Stimulated activated CD8-positive, alpha-beta memory T cell treated with anti-CD3 and anti-CD28 coated beads, Interleukin-7, amount 100 ng/mL, for 24 hours (primary cell): Measurements from ENCODE around the gene TRIM24.
"Not testable (repeated sequence)": the region's sequence is repeated elsewhere in the genome, so short reads cannot be mapped to it uniquely, and the experiment has no call there.

Experiments used
- DNase-seq: peaks from one replicate; pipeline ENCODE4 v3.0.0-alpha.2; 2020; ENCODE audit warnings: low read depth

TRIM24 gene

DNA sequence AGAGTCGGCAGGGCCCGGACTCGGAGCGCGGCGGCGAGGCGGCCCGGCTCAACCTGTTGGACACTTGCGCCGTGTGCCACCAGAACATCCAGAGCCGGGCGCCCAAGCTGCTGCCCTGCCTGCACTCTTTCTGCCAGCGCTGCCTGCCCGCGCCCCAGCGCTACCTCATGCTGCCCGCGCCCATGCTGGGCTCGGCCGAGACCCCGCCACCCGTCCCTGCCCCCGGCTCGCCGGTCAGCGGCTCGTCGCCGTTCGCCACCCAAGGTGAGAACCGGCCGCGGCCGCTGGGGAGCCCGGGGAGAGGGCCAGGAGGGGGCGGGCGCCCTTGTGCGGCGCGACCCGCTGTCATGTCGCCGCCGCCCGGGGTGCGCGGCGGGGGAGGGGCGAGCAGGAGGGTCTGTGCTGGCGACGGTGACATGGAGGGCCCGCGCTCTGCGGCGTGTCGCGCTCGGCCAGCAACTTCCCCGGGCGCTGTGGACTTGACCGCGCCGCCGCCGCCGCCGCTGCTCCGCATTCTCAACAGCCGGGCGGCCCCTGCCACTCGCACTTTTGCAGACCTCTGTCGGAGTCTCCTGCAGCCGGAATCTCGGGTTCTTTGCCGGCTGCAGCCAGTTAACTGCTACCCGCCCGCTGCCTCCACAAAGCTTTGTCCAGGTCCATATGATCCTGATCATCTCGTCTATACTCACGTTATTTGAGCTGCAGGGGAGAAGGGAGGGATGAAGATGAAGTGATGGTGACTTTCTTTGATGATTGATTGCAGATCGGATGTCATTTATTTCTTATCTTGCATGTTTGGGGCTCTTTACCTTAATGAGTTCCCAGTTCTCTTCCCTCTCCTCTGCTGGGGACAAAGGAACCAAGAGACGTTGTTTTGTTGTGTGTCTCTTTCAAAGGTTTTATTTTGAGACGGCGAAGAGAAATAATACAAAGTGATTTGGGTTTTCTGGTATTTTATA, 869 bp downstream of the TRIM24 start:
- DNase-seq: peak; percentile 21

DNA sequence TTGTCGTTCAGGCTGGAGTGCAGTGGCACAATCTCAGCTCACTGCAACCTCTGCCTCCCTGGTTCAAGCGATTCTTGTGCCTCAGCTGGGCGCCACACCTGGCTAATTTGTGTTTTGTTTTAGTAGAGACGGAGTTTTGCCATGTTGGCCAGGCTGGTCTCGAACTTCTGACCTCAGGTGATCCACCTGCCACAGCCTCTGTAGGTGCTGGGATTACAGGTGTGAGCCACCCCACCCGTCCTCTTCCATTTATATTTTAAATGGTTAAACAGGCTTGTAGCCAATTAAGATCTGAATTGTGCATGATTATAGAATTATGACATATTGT, 3.2 kb downstream of the TRIM24 start:
- not testable (repeated sequence) for DNase-seq

DNA sequence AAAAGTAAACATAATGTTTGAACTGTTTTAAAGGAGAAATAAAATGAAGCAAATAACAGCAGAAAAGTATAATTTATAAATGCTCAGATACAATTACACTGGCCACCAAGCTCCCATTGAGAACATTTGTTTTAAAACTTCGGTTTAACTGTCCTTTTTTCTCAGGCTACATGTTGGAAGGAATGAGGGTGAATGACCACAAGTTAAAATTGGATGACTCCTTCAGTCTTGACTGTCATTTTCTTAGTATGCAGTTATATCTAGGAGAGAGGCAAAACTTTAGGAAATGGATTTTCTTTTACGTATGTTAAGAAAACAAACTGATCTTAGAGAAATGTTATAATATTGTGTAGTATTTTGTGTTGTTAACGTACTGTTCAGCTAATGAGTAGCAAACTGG, 5.0 kb downstream of the TRIM24 start:
- no peak for DNase-seq

DNA sequence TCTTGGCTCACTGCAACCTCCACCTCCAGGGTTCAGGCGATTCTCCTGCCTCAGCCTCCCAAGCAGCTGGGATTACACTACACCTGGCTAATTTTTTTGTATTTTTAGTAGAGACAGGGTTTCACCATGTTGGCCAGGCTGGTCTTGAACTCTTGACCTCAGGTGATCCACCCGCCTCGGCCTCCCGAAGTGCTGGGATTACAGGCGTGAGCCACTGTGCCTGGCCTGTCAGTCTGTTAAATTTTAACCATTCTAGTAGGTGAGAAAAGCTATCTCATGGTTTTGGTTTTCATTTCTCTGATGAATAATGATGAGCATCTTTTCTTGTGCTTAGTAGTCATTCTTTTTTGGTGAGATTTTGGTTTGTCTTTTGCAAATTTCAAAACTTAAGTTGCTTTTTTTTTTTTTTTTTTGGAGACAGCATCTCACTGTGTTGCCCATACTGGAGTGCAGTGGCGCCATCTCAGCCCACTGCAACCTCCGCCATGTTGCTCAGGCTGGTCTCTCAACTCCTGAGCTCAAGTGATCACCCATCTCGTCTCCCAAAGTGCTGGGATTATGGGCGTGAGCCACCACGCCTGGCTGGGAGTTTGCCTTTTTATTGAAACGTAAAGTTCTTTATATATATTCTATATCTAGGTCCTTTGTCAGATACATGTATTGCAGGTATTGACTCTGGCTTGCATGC, 6.2 kb downstream of the TRIM24 start:
- not testable (repeated sequence) for DNase-seq

DNA sequence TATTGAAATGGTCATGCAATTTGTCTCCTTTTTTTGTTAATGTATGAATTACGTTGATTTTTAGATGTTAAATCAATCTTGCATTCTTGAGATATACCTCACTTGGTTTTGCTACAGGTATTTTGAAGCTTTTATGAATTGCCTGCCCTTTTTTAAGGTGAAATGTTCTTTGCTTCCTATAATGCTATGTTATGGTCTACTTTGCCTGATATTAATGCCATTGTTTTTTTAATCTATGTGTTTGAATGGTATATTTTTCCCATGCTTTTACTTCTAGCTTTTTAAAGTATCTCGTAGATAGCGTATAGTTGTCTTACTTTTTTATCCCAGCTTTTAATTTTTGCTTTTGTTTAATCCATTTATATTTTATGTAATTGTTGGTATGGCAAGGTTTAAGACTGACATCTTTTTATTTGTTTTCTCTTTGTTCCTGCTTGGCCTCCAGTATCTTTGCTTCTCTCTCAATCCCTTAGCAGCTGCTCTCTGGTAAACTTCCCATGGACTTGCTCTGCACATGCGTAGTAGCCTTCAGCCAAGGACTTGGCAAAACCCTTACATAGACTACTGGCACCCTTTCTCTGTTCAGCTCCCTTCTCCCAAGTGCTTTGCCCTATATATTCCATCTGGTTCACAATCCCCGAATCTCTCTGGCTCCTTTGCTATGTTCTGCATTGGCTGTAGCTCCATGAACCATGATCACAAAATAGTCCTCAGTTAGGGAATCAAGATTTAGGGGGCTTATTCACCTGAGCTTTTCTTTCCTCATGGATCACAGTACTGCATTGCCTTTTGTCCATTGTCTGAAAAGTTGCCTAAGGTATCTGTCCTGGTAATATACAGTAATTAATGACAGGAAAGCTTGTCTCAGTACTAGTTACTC, 8.4 kb downstream of the TRIM24 start:
- DNase-seq: no peak

DNA sequence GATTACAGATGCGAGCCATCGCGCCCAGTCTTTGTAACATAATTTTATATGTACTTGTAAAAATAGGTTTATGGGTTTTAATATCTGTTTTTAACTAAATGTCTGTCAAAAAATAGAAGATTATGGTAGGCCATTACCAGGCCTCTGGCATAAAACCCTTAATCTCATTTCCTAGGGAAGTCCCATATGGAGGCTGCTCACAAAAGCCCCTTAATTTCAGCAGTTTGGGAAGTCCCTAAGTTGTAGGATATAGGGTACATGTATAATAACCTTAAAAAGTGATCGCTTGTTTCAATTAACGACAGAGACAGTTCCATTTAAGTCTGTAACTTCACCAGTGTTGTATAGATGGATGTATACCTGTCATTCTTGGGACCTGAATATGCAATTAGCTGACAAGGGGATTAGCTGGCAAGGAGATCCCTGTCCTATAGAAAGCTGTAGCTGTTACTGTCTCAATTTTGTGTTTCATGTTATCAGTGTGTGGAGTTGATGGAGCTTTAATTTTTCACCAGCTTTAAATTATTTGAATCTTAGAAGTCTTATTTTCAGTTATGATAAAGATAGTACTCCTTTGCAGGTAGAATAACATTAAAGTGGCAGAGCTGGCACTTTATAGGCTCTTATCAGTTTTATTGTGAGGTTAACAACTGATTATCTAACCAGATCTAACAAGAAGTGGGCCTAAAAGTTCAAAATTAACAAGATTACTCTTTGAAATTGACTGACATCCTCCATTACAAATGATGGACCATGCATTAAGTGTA, 10.5 kb downstream of the TRIM24 start:
- no peak for DNase-seq

DNA sequence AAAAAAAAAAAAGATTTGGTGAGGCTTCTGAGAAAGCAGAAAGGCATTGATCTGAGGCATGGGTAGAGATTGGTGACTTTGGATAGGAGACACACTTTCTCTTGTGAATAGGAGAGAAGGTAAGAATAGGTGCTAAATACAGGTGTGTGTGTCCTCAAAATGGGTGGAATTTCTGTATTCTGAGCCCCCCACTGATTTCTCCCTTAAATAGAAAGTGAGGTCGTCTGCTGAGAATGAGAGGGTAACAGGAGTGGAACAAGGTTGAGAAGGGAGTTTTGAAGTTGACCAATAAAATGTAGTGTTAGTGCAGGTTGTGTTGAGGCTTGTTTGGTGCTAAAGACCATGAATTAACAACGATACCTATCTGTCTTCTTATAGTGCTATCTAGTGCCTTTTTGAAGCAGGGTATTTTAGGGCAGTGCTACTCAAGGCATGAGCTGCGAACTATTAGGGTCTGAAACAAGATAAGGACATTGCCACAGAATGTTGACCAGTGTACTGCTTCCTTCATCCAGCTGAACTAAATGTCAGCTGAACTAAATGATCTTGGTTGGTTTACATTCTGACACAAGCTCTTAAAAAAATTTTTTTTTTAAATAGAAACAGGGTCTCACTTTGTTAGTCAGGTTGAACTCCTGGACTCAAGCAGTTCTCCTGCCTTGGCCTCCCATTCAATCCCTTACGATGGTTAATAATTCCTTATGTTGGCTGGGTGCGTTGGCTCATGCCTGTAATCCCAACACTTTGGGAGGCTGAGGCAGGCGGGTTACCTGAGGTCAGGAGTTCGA, 12.4 kb downstream of the TRIM24 start:
- no peak for DNase-seq

DNA sequence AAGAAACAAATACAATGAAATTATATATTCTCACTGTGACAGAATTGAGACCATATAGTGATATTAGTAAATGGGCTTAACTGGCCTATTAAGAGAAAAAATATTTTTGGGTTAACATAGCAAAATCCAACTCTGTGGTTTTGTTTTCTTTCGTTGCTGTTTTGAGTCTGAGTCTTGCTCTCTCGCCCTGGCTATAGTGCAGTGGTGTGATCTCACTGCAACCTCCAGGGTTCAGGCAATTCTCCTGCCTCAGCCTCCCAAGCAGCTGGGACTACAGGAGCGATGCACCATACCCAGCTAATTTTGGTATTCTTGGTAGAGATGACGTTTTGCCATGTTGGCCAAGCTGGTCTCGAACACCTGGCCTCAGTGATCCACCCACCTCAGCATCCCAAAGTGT, 15.3 kb downstream of the TRIM24 start:
- no peak for DNase-seq

DNA sequence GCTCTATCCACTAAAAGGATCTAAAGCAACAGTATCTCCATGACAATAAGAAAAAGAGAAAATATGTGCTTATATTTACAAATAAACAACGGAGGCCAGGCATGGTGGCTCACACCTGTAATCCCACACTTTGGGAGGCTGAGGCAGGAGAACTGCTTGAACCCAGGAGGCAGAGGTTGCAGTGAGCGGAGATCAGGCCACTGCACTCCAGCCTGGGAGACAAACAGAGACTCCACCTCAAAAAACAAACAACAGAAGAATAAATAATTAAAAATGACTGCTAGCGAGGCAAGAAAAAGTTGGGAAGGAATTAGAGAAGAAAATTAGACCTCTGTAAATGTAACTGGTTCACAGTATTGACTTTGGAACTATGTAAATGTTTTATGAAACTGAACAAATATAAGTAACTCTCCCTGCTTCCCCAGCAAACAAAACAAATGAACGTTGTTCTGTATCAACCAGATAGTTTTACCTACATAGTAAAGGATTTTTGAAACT, 17.1 kb downstream of the TRIM24 start:
- no peak for DNase-seq

DNA sequence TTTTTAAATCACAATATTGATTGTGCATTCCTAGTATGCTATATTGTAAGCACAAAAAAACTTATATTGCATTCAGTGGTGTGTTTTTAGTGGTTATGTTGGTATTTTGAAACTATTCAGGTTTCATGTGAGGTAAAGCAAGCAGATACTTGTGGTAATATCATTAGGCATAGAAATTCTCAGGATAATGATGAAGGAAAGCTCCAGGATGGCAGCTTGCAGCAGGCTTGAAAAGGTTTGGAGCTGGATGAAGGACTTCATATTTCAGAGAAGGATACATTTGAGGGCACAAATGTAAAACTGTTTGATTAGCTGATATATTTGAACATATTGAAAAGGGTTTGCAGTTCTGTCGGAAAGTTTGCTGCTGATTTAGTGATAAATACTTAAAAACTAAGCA, 17.5 kb downstream of the TRIM24 start:
- DNase-seq: no peak

DNA sequence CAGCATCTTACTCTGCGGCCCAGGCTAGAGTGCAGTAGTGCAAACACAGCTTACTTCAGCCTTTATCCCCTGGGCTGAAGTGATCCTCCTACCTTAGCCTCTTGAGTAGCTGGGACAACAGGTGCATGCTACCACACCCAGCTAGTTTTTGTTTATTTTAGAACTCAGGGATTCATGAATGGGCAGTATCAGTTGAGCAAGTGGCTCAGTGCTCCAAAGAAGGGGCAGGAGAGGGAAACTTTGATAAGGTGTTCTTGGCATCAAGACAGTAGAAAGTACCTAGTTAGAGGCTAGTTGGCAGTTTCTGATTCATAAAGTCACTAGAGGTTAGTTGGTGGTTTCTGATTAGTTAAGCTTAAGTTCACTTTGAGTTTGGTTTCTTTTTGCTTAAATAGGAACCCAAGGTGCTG, 18.4 kb downstream of the TRIM24 start:
- no peak for DNase-seq

DNA sequence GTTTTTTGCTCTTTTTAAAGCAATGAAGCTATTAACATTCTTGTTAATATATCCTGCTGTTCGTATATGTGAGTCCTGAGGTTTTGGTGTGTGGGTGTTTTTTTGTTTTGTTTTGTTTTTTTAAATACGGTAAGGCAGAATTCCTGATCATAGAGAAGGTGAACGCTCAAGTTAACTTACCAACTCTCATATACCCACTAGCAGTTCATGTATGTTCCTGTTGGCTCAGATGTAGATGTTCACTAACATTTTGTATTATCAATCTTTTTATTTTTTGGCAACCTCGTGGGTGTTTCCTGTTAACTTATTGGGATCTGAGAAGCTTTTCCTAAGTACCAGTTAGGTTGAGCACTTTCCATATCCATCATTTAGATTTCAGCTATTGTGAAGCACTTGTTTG, 20.5 kb downstream of the TRIM24 start:
- no peak for DNase-seq

DNA sequence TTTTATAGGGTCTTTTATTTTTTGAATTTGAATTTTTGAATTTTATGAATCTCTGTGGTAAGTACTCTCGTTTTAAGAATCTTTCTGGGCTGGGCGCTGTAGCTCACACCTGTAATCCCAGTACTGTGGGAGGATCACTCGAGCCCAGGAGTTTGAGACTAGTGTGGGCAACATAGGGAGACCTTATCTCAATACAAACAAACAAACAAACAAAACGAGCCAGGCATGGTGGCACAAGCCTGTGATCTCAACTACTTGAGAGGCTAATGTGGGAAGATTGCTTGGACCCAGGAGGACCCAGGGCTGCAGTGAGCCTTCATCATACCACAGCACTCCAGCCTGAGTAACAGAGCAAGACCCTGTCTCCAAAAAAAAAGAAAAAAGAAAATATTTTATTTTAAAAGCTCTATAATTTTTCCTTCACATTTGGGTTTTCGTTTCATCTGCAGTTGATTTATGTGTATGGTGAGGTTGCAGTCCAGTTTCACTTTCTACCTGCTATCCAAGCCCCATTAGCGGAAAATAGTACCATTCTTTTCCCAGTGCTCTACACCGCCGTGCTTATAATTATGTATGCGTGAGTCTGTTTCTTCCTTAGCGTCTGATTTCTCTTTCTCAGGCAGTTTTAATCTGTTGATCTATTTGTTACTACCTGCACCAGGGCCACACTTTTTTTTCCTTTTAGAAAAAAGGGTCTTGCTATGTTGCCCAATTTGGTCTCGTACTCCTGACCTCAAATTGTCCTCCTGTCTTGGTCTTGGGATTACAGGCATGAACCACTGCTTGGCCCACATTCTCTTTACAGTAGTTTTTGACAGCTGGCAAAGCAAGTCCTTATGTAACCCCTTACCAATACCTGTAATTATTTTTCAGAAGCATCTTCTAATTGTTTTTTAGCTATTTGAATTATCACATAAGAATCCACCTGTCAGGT, 21.7 kb downstream of the TRIM24 start:
- DNase-seq: no peak

DNA sequence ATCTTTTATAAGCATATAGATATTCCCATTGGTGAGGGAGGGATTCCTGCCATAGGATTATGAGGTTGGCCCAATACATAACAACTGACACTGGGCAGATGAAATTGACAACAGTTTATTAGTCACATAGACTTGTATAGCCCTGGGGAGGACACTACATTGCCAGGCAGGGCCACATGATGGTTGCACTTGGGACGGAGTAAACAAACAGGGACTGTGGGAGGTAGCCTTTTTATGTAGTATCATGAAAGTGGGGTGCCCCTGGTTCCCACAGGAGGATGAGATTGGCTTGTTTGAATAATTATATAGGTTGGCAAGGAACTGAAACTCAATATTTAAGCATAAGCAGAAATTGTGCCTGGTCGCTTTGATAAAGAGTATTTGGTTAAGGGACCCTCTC, 23.5 kb downstream of the TRIM24 start:
- no peak for DNase-seq

DNA sequence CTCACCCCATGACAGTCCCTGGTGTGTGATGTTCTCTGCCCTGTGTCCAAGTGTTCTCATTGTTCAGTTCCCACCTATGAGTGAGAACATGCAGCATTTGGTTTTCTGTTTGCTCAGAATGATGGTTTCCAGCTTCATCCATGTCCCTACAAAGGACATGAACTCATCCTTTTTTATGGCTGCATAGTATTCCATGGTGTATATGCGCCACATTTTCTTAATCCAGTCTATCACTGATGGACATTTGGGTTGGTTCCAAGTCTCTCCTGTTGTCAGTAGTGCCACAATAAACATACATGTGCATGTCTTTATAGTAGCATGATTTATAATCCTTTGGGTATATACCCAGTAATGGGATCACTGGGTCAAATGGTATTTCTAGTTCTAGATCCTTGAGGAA, 25.4 kb downstream of the TRIM24 start:
- not testable (repeated sequence) for DNase-seq

DNA sequence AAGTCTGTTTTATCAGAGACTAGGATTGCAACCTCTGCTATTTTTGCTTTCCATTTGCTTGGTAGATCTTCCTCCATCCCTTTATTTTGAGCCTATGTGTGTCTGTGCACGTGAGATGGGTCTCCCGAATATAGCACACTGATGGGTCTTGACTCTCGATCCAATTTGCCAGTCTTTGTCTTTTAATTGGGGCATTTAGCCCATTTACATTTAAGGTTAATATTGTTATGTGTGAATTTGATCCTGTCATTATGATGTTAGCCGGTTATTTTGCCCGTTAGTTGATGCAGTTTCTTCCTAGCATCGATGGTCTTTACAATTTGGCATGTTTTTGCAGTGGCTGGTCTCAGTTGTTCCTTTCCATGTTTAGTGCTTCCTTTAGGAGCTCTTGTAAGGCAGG, 29.1 kb downstream of the TRIM24 start:
- DNase-seq: not testable (repeated sequence)

DNA sequence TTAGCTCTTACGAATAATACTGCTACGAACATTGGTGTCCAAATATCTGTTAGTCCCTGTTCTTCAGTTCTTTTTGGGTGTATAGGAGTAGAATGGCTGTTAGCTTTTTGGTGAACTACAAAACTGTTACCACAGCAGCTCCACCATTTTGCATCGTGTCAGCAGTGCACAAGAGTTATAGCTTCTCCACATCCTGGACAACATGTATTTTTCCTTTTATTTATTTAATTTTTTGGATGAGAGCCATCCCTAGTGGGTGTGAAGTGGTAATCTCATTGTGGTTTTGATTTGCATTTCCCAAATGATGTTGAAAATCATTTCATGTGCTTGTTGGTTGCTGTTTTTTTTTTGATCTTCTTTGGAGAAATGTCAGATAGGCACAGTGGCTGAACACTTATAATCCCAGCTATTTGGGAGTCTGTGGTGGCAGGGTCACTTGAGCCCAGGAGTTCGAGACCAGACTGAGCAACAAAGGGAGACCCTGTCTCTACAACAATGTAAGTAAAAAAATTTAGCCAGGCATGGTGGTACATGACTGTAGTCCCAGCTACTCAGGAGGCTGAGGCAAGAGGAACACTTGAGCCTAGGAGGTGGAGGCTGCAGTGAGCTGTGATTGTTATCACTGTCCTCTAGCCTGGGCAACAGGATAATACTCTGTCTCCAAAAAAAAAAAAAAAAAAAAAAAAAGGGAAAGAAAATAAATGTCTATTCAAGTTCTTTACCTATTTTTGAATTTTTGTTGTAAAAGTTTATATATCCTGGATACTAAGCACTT, 31.7 kb downstream of the TRIM24 start:
- no peak for DNase-seq

DNA sequence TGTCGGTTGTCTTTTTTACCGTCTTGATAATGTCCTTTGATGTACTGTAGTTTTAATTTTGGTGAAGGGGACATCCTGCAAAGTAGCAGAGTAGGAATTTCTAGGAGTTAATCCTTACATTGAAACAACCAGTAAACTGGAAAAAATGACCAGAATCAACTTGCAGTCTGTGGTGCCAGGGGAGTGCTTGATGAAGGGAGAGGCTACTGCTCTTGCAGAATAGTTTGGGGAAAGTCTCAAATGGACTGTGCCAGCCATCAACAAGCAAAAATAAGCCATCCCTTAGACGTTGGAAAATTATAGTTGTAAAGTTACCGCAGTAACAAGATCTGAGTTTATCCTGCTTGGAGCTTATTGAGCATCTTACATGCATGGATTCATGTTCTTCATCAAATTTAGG, 32.4 kb downstream of the TRIM24 start:
- DNase-seq: no peak

DNA sequence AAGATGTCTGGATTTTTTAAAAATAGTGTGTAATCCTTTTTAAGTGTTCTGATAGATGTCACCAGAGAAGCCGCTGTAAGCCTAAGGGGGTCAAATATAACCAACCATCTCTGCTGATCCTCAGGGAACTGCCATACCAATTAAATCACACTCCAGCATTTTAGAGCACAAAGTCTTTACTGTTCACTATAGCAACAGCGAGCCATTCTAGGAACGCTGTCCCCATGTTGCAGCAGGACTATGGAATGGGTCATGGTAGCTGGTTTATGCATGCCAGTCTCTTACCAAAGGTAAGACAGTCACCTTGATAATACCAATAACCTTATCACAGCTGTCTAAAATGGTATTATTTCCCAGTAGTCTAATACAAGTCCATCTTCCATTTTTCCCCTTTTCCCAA, 33.5 kb downstream of the TRIM24 start:
- DNase-seq: no peak
